ENCODE measurements around the gene SIGLECL1. TPM values are rescaled to one million over a fixed set of nuclear protein-coding genes. Genes with fewer than 3 reads are reported as not detected.
A peak's percentile ranks its signal among the peaks of the same experiment; 100 is the strongest.

Gene SIGLECL1
- polyA plus RNA-seq, 3 donors, result 0.16 TPM; not detected in 2

DNA sequence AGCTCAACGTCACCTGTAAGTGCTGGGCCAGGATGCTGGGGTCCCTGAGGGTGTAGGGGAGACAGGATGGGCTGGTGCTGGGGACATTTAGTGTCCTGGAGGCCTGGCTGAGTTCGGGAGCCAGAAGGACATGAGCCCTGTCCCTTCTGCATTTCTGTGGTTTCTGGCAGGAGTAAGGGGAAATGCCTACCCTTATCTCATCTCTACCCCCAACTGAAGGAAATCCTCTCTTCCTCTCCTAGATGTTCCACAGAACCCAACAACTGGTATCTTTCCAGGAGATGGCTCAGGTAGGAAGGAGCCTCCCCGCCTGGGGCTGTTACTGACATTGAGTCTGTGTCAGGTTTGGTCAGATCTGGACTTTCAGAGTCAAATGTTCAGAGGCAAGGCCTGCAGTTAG, 24.8 kb upstream of the SIGLECL1 start:
- Histone ChIP-seq H3K4me3 (replicated peaks in 1 of 3; ENCODE audit: low read depth in 2 of 3, low read length in 3 of 3) (peak overlapping the region; percentile 56 to 96 (median 92)), H3K9ac (ENCODE audit: insufficient read depth, low read length, poor library complexity, severe bottlenecking) (peak overlapping the region; percentile 69)

DNA sequence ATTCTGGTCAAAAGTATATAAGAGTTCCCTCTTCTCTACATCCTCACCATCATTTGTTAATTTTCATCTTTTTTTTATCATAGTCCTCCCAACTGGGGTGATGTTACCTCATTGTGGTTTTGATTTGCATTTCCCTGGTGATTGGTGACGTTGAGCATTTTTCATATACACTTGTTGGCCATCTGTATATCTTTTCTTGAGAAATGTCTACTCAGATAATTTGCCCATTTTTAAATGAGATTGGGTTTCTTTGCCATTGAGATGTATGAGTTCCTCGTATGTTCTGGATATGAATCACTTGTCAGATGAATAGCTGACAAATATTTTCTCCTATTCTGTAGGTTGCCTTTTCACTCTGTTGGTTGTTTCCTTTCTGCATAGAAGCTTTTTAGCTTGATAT, 23.6 kb upstream of the SIGLECL1 start:
- no peak for DNase-seq
- intact Hi-C loops (cut with micrococcal nuclease), result no loop called here
- H3K4me1 Mint-ChIP-seq, result peaks cover 83% of the 10 kb centered on the region
- Histone ChIP-seq H3K27ac (ENCODE audit: low read depth in 1 of 2, low read length in 2 of 2) (peak overlapping the region in 1 of 2 donors; percentile 26), H3K4me3 (replicated peaks in 1 of 3; ENCODE audit: low read depth in 2 of 3, low read length in 3 of 3) (peak overlapping the region in 1 of 3 experiments; percentile 96), H3K79me2 (ENCODE audit: insufficient read depth, low read length) (peaks cover 76% of the 10 kb centered on the region), H3K36me3 (replicated peaks in 1 of 2; ENCODE audit: control insufficient read depth in 1 of 2, insufficient read depth in 2 of 2, low read length in 2 of 2) (peaks cover 8 to 33% of the 10 kb centered on the region in 2 donors), H2AFZ (ENCODE audit: insufficient read depth, low read depth, low read length, poor library complexity, severe bottlenecking) (no peak overlapping the region), H3K9me3 (replicated peaks in 1 of 2; ENCODE audit: control insufficient read depth in 1 of 2, insufficient read depth in 1 of 2, low read length in 2 of 2) (no peaks in the 10 kb centered on the region), H4K20me1 (ENCODE audit: insufficient read depth, low read length) (peaks cover 62% of the 10 kb centered on the region), H3K4me1 (ENCODE audit: control insufficient read depth in 1 of 2, insufficient read depth in 2 of 2, low read length in 2 of 2) (peaks cover 42 to 73% of the 10 kb centered on the region in 2 donors), H3K4me2 (replicated peaks; ENCODE audit: extremely low read depth, low read length, poor library complexity, severe bottlenecking) (peak overlapping the region; percentile 98), H3K9ac (ENCODE audit: insufficient read depth, low read length, poor library complexity, severe bottlenecking) (no peak overlapping the region), H3K27me3 (ENCODE audit: control insufficient read depth in 2 of 2, insufficient read depth in 2 of 2, low read length in 2 of 2) (no peaks in the 10 kb centered on the region)
- TF ChIP-seq, protein P1, sequence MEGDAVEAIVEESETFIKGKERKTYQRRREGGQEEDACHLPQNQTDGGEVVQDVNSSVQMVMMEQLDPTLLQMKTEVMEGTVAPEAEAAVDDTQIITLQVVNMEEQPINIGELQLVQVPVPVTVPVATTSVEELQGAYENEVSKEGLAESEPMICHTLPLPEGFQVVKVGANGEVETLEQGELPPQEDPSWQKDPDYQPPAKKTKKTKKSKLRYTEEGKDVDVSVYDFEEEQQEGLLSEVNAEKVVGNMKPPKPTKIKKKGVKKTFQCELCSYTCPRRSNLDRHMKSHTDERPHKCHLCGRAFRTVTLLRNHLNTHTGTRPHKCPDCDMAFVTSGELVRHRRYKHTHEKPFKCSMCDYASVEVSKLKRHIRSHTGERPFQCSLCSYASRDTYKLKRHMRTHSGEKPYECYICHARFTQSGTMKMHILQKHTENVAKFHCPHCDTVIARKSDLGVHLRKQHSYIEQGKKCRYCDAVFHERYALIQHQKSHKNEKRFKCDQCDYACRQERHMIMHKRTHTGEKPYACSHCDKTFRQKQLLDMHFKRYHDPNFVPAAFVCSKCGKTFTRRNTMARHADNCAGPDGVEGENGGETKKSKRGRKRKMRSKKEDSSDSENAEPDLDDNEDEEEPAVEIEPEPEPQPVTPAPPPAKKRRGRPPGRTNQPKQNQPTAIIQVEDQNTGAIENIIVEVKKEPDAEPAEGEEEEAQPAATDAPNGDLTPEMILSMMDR (IDR thresholded peaks at IDR 0.05), result no peak
- no CpG with 5 or more reads among the region's 2 CpGs for WGBS (ENCODE audit: insufficient coverage)
- no peaks in the 10 kb centered on the region for H3K27me3 Mint-ChIP-seq (ENCODE audit: low read depth in 3 of 3)
- H3K4me3 Mint-ChIP-seq, result peak overlapping the region in 1 of 2 donors; percentile 83
- H3K27ac Mint-ChIP-seq, result peak overlapping the region in 4 of 7 donors; percentile 1 to 59 (median 16)
- peaks cover 38 to 59% of the 10 kb centered on the region in 2 donors for H3K36me3 Mint-ChIP-seq
- peaks cover 0 to 4% (median 0%) of the 10 kb centered on the region in 7 donors for H3K9me3 Mint-ChIP-seq

More for the DNA sequence above, 24.8 kb upstream of the SIGLECL1 start:
- Histone ChIP-seq H4K20me1 (ENCODE audit: insufficient read depth, low read length) (peaks cover 50% of the 10 kb centered on the region), H3K79me2 (ENCODE audit: insufficient read depth, low read length) (peaks cover 63% of the 10 kb centered on the region), H3K27ac (ENCODE audit: low read depth in 1 of 2, low read length in 2 of 2) (peak overlapping the region; percentile 58 to 88), H3K4me2 (replicated peaks; ENCODE audit: extremely low read depth, low read length, poor library complexity, severe bottlenecking) (peak overlapping the region; percentile 98), H3K36me3 (replicated peaks in 1 of 2; ENCODE audit: control insufficient read depth in 1 of 2, insufficient read depth in 2 of 2, low read length in 2 of 2) (peaks cover 5 to 34% of the 10 kb centered on the region in 2 donors), H3K27me3 (ENCODE audit: control insufficient read depth in 2 of 2, insufficient read depth in 2 of 2, low read length in 2 of 2) (no peaks in the 10 kb centered on the region), H3K9me3 (replicated peaks in 1 of 2; ENCODE audit: control insufficient read depth in 1 of 2, insufficient read depth in 1 of 2, low read length in 2 of 2) (no peaks in the 10 kb centered on the region), H2AFZ (ENCODE audit: insufficient read depth, low read depth, low read length, poor library complexity, severe bottlenecking) (peak overlapping the region; percentile 69), H3K4me1 (ENCODE audit: control insufficient read depth in 1 of 2, insufficient read depth in 2 of 2, low read length in 2 of 2) (peaks cover 42 to 73% of the 10 kb centered on the region in 2 donors)
- TF ChIP-seq, protein P1 (IDR thresholded peaks at IDR 0.05), result no peak
- peak overlapping the region; percentile 85 to 94 (median 91) for H3K27ac Mint-ChIP-seq
- peaks cover 35 to 55% of the 10 kb centered on the region in 2 donors for H3K36me3 Mint-ChIP-seq
- peak overlapping the region; percentile 95 to 98 for H3K4me3 Mint-ChIP-seq
- peak in 1 of 3 donors; percentile 22 for DNase-seq
- H3K4me1 Mint-ChIP-seq, result peaks cover 79% of the 10 kb centered on the region
- no peaks in the 10 kb centered on the region for H3K27me3 Mint-ChIP-seq (ENCODE audit: low read depth in 3 of 3)
- 0% methylated on average over 1 of the region's 3 CpGs for WGBS (ENCODE audit: insufficient coverage)
- peaks cover 0 to 4% (median 0%) of the 10 kb centered on the region in 7 donors for H3K9me3 Mint-ChIP-seq
- intact Hi-C loops (cut with micrococcal nuclease), result no loop called here

Measured in CD14-positive monocyte (primary cell).